Breast epithelium (tissue), 3 donors: Measurements from ENCODE around the gene PGS1.

Experiments used
- CTCF ChIP-seq, 3 donors: fragments of 450-650 bp; IDR thresholded peaks; one replicate each; pipeline ENCODE4 v1.5.1; 2016 to 2017; ENCODE audit warnings: antibody characterized with exemption in 3 of 3, mild to moderate bottlenecking in 3 of 3, moderate library complexity in 3 of 3
- POLR2A ChIP-seq: fragments of 450-650 bp; IDR thresholded peaks from one replicate; pipeline ENCODE4 v1.6.1; 2016; ENCODE audit warnings: antibody characterized with exemption, mild to moderate bottlenecking, moderate library complexity

DNA sequence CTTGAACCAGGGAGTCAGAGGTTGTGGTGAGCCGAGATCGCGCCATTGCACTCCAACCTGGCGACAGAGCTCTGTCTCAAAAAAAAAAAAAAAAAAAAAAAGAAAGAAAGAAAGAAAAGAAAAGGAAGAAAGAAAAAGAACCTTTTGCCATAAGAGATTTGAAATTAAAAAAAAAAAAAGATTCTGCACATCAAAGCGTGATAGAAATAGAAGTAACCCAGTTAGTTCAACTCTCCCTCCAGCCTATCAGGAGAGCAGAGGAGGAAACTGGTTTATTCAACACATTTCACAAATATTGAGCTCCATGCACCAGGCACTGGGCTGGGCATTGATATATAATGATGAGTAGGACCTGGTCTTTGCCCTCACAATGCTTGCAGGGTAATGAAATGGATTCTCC, 16.2 kb upstream of the PGS1 start:
- no peak for TF ChIP-seq POLR2A
- TF ChIP-seq CTCF (IDR thresholded peaks at IDR 0.05): no peak
